H1 (cell line): ENCODE results near the gene ZNF396. TPM values are rescaled to one million over a fixed set of nuclear protein-coding genes. Genes with fewer than 3 reads are reported as not detected.

Source experiments
- CTCF ChIA-PET: fragments of 300-600 bp; sonication (Branson Sonifier 250); formaldehyde crosslinking; loops from one replicate; lab custom pipeline; 2021; ENCODE audit not compliant: partially characterized antibody; lab: Charles Lee
- POLR2A ChIA-PET: fragments of 300-600 bp; sonication (Branson Sonifier 250); formaldehyde crosslinking; loops from one replicate; lab custom pipeline; 2021; ENCODE audit warnings: inconsistent platforms; ENCODE audit not compliant: partially characterized antibody; lab: Charles Lee
- DNase-seq, 2 experiments: peaks; one replicate each; pipeline versions ENCODE4 v3.0.0 to v3.0.0-alpha.2; 2010 to 2022; ENCODE audit warnings: low spot score in 2 of 2, low read depth in 1 of 2, mixed read lengths in 1 of 2
- FAIRE-seq: peaks from 2 replicates; lab custom pipeline; 2011; peaks lifted over from hg19 to GRCh38; lab: Jason Lieb, UNC
- H2AFZ ChIP-seq: 2 replicates; pipeline ENCODE4 v1.8.1; 2012; ENCODE audit warnings: low read length, inconsistent platforms
- H2AK5ac ChIP-seq: 2 replicates; pipeline ENCODE4 v1.6.1; 2013; ENCODE audit warnings: low read depth, low read length
- H2BK120ac ChIP-seq: replicated peaks from 2 replicates; pipeline ENCODE3; 2013; ENCODE audit warnings: low read depth, low read length, inconsistent platforms
- H2BK12ac ChIP-seq: 2 replicates; pipeline ENCODE4 v1.6.1; 2013; ENCODE audit warnings: low read depth, low read length
- H2BK15ac ChIP-seq: 2 replicates; pipeline ENCODE4 v1.6.1; 2013; ENCODE audit warnings: low read length
- H2BK20ac ChIP-seq: 2 replicates; pipeline ENCODE4 v1.6.1; 2013; ENCODE audit warnings: low read length
- H2BK5ac ChIP-seq: 2 replicates; pipeline ENCODE4 v1.6.1; 2013; ENCODE audit warnings: low read depth, low read length
- H3K14ac ChIP-seq: 2 replicates; pipeline ENCODE4 v1.6.1; 2013; ENCODE audit warnings: inconsistent platforms; ENCODE audit not compliant: insufficient read length
- H3K18ac ChIP-seq: 2 replicates; pipeline ENCODE4 v1.6.1; 2013; ENCODE audit warnings: low read length; ENCODE audit errors: extremely low read depth
- H3K23ac ChIP-seq: 2 replicates; pipeline ENCODE4 v1.6.1; 2013; ENCODE audit warnings: inconsistent platforms; ENCODE audit not compliant: insufficient read length
- H3K23me2 ChIP-seq: 2 replicates; pipeline ENCODE4 v1.6.1; 2013; ENCODE audit warnings: low read depth, low read length
- H3K27ac ChIP-seq: 2 replicates; pipeline ENCODE4 v1.6.1; 2011; ENCODE audit warnings: low read depth, low read length, inconsistent platforms
- H3K27me3 ChIP-seq, 4 experiments: replicated peaks in 1 of 4; 1 replicate in 1 of 4; 2 replicates in 3 of 4; pipeline versions ENCODE4 v1.6.1 to v1.8.1; 2011 to 2013; ENCODE audit warnings: low read length in 3 of 4, mild to moderate bottlenecking in 3 of 4, inconsistent platforms in 2 of 4, mixed read lengths in 2 of 4, moderate library complexity in 1 of 4; ENCODE audit not compliant: control insufficient read depth in 3 of 4, insufficient read depth in 3 of 4; ENCODE audit errors: extremely low read depth in 1 of 4
- H3K36me3 ChIP-seq, 4 experiments: 2 replicates each; pipeline versions ENCODE4 v1.6.1 to v1.8.1; 2011 to 2013; ENCODE audit warnings: mild to moderate bottlenecking in 4 of 4, low read length in 3 of 4, moderate library complexity in 2 of 4, control low read depth in 1 of 4, inconsistent platforms in 1 of 4; ENCODE audit not compliant: insufficient read depth in 4 of 4, control insufficient read depth in 2 of 4
- H3K4ac ChIP-seq: replicated peaks from 2 replicates; pipeline ENCODE3; 2013; ENCODE audit warnings: low read length, low read depth, mixed read lengths, inconsistent platforms; ENCODE audit not compliant: insufficient read length
- H3K4me1 ChIP-seq, 4 experiments: replicated peaks in 1 of 4; 1 replicate in 1 of 4; 2 replicates in 3 of 4; pipeline versions ENCODE4 v1.6.1 to v1.8.1; 2011 to 2013; ENCODE audit warnings: low read length in 3 of 4, inconsistent platforms in 2 of 4, mixed read lengths in 1 of 4; ENCODE audit not compliant: insufficient read depth in 4 of 4, control insufficient read depth in 3 of 4
- H3K4me2 ChIP-seq, 2 experiments: 2 replicates each; pipeline versions ENCODE4 v1.6.1 to v1.8.1; 2011 to 2013; ENCODE audit warnings: low read depth in 2 of 2, low read length in 2 of 2, control low read depth in 1 of 2, inconsistent platforms in 1 of 2, mild to moderate bottlenecking in 1 of 2; ENCODE audit not compliant: insufficient read depth in 1 of 2
- H3K4me3 ChIP-seq, 4 experiments: fragments of 200-600, 300-600 bp in 1 of 4; sonication (generic), shearing (Covaris generic), sonication (Bioruptor Twin) in 1 of 4; 2 replicates each; pipeline versions ENCODE4 v1.5.1 to v1.8.1; 2011 to 2016; ENCODE audit warnings: low read length in 4 of 4, low read depth in 3 of 4, control low read depth in 2 of 4, inconsistent platforms in 2 of 4, mild to moderate bottlenecking in 2 of 4, mixed read lengths in 1 of 4, moderate library complexity in 1 of 4; ENCODE audit not compliant: insufficient read depth in 2 of 4; ENCODE audit errors: extremely low read depth in 1 of 4
- H3K56ac ChIP-seq: replicated peaks from 2 replicates; pipeline ENCODE3; 2013; ENCODE audit warnings: low read depth, mild to moderate bottlenecking, mixed read lengths, low read length, inconsistent platforms; ENCODE audit not compliant: insufficient read length
- H3K79me1 ChIP-seq: 2 replicates; pipeline ENCODE4 v1.6.1; 2013; ENCODE audit warnings: low read depth, low read length, control low read depth
- H3K79me2 ChIP-seq, 2 experiments: 2 replicates each; pipeline versions ENCODE4 v1.6.1 to v1.8.1; 2012 to 2013; ENCODE audit warnings: low read length in 2 of 2, mild to moderate bottlenecking in 2 of 2, inconsistent platforms in 1 of 2; ENCODE audit not compliant: insufficient read depth in 2 of 2, control insufficient read depth in 1 of 2
- H3K9ac ChIP-seq, 4 experiments: replicated peaks in 1 of 4; 1 replicate in 1 of 4; 2 replicates in 3 of 4; pipeline versions ENCODE4 v1.6.1 to v1.8.1; 2011 to 2013; ENCODE audit warnings: low read depth in 3 of 4, low read length in 3 of 4, control low read depth in 2 of 4, mild to moderate bottlenecking in 2 of 4, moderate library complexity in 2 of 4, inconsistent platforms in 1 of 4; ENCODE audit errors: extremely low read depth in 1 of 4
- H3K9me3 ChIP-seq, 2 experiments: 2 replicates each; pipeline versions ENCODE4 v1.6.1 to v1.8.1; 2012 to 2013; ENCODE audit warnings: mild to moderate bottlenecking in 2 of 2, moderate library complexity in 2 of 2, control low read depth in 1 of 2, inconsistent platforms in 1 of 2, low read depth in 1 of 2, low read length in 1 of 2, mixed read lengths in 1 of 2; ENCODE audit not compliant: insufficient read depth in 2 of 2
- H4K20me1 ChIP-seq, 2 experiments: replicated peaks in 1 of 2; 2 replicates each; pipeline versions ENCODE3 to v1.8.1; 2011 to 2013; ENCODE audit warnings: inconsistent platforms in 2 of 2, low read length in 2 of 2, mild to moderate bottlenecking in 1 of 2; ENCODE audit not compliant: insufficient read depth in 2 of 2, control insufficient read depth in 1 of 2
- H4K5ac ChIP-seq: 2 replicates; pipeline ENCODE4 v1.6.1; 2013; ENCODE audit warnings: low read length, low read depth, mixed read lengths, inconsistent platforms; ENCODE audit not compliant: insufficient read length
- H4K8ac ChIP-seq: 2 replicates; pipeline ENCODE4 v1.8.0; 2013; ENCODE audit warnings: mild to moderate bottlenecking, moderate library complexity, low read length, inconsistent platforms; ENCODE audit not compliant: insufficient read depth; ENCODE audit errors: extremely low read depth
- H4K91ac ChIP-seq: replicated peaks from 2 replicates; pipeline ENCODE3; 2013; ENCODE audit warnings: low read length, mixed read lengths, inconsistent platforms; ENCODE audit not compliant: insufficient read length
- CEBPB ChIP-seq: IDR thresholded peaks from 2 replicates; pipeline ENCODE4 v1.6.1; 2012; ENCODE audit warnings: low read depth, low read length
- CHD1 ChIP-seq: IDR thresholded peaks from 2 replicates; pipeline ENCODE4 v1.6.1; 2012; ENCODE audit warnings: low read depth, low read length, improper control_type of control experiment
- CREB1 ChIP-seq: IDR thresholded peaks from 2 replicates; pipeline ENCODE4 v1.6.1; 2012; ENCODE audit warnings: inconsistent platforms
- CTBP2 ChIP-seq: IDR thresholded peaks from 2 replicates; pipeline ENCODE4 v1.7.0; 2011; ENCODE audit warnings: borderline replicate concordance, mild to moderate bottlenecking, moderate library complexity, mixed read lengths, low read length; ENCODE audit not compliant: insufficient read depth, insufficient read length
- EP300 ChIP-seq, 2 experiments: IDR thresholded peaks; 1 replicate in 1 of 2; 2 replicates in 1 of 2; pipeline ENCODE4 v1.6.1; 2011 to 2012; ENCODE audit warnings: low read depth in 2 of 2, low read length in 2 of 2, mild to moderate bottlenecking in 2 of 2, borderline replicate concordance in 1 of 2, inconsistent platforms in 1 of 2, moderate library complexity in 1 of 2
- KDM1A ChIP-seq: fragments of 200-600, 300-600 bp; sonication (generic); IDR thresholded peaks from 2 replicates; pipeline ENCODE4 v1.7.1; 2016; ENCODE audit warnings: mild to moderate bottlenecking, low read length, borderline replicate concordance
- MAX ChIP-seq: IDR thresholded peaks from 2 replicates; pipeline ENCODE4 v1.6.1; 2012; ENCODE audit warnings: inconsistent platforms
- POLR2A ChIP-seq, 2 experiments: IDR thresholded peaks; 1 replicate in 1 of 2; 2 replicates in 1 of 2; pipeline ENCODE4 v1.6.1; 2011; ENCODE audit warnings: low read depth in 2 of 2, low read length in 2 of 2, mild to moderate bottlenecking in 2 of 2; ENCODE audit errors: control extremely low read depth in 1 of 2
- SRF ChIP-seq: IDR thresholded peaks from 2 replicates; pipeline ENCODE4 v1.6.1; 2011; ENCODE audit warnings: mild to moderate bottlenecking, low read depth, low read length, moderate library complexity
- TCF12 ChIP-seq: IDR thresholded peaks from 2 replicates; pipeline ENCODE4 v1.6.1; 2011; ENCODE audit warnings: low read depth, mild to moderate bottlenecking, low read length
- polyA plus RNA-seq, 7 experiments: library from polyadenylated mRNA; depleted of rRNA in 3 of 7; stranded (reverse) in 5 of 7; unstranded in 2 of 7; fragments of >200 nt in 5 of 7; fragments of 200-250 nt in 2 of 7; gene quantifications; 1 replicate in 5 of 7; 2 replicates in 1 of 7; 4 replicates in 1 of 7; pipeline versions ENCODE4 v1.2.1 to v1.2.3, GENCODE V29; 2011 to 2013; ENCODE audit warnings: missing spikeins in 2 of 7, mixed read lengths in 2 of 7
- total RNA-seq: library from RNA; stranded (reverse); fragmentation: NEBNext Ultra II Directional; extraction: Animal tissue kit (Norgen Biotek cat#: 25700); gene quantifications from 2 replicates; pipeline ENCODE4 v1.2.1, GENCODE V29; 2021
- TF ChIP-seq, protein P1 (sequence below), 3 experiments: IDR thresholded peaks; 1 replicate in 2 of 3; 2 replicates in 1 of 3; pipeline versions ENCODE4 v1.5.1 to v1.6.1; 2011; ENCODE audit warnings: low read length in 3 of 3, mild to moderate bottlenecking in 3 of 3, inconsistent platforms in 2 of 3, low read depth in 1 of 3, moderate library complexity in 1 of 3; ENCODE audit not compliant: insufficient read depth in 1 of 3; ENCODE audit errors: control extremely low read depth in 1 of 3
- TF ChIP-seq, protein P2 (sequence below): IDR thresholded peaks from 2 replicates; pipeline ENCODE4 v1.6.1; 2011; ENCODE audit warnings: low read length, improper control_type of control experiment

Gene ZNF396
- total and polyA plus RNA-seq, 2 of the 8 experiments (the other 6 are each of a cell fraction or from before 2014, with no cell fraction given) = 0.44 to 0.74 TPM

DNA sequence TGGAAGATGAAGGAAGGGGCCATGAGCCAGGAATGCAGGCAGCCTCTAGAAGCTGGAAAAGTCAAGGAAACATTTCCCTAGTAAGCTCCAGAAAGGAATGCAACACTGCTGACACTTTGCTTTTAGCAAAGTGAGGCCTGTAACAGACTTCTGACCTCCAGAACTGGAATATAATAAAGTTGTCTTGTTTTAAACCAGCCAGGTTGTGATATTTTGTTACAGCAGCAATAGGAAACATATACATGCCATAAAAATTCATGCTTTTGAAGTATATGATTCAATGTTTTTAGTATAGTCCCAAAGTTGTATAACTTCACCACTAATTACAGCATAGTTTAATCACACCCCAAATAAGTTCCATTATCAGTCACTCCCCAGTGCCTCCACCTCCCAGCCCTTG lies 15.2 kb upstream of the ZNF396 start:
- H3K79me1 ChIP-seq = no peaks in the 10 kb centered on the region
- H2BK5ac ChIP-seq = no peak overlapping the region
- no peak overlapping the region for H2AK5ac ChIP-seq
- H3K27ac ChIP-seq = no peak overlapping the region
- no peaks in the 10 kb centered on the region for H3K79me2 ChIP-seq
- no peak overlapping the region for H3K56ac ChIP-seq
- H4K5ac ChIP-seq = no peak overlapping the region
- H3K4ac ChIP-seq = no peak overlapping the region
- H3K14ac ChIP-seq = no peak overlapping the region
- H4K91ac ChIP-seq = no peak overlapping the region
- H3K9ac ChIP-seq = no peak overlapping the region
- DNase-seq = no peak
- POLR2A ChIA-PET = no interaction called here
- no peak overlapping the region for H2BK12ac ChIP-seq
- no peaks in the 10 kb centered on the region for H3K4me1 ChIP-seq
- H2BK120ac ChIP-seq = no peak overlapping the region
- no peak overlapping the region for H2BK20ac ChIP-seq
- no peak overlapping the region for H2AFZ ChIP-seq
- 0 out of 4 replicates have a peak, but pooled peaks cover 0 to 2% of the 10 kb centered on the region in 2 experiments for H3K9me3 ChIP-seq
- no peak for FAIRE-seq
- no peaks in the 10 kb centered on the region for H4K20me1 ChIP-seq
- H3K18ac ChIP-seq = no peak overlapping the region
- H2BK15ac ChIP-seq = no peak overlapping the region
- no peaks in the 10 kb centered on the region for H3K36me3 ChIP-seq
- no peaks in the 10 kb centered on the region for H3K23me2 ChIP-seq
- H3K23ac ChIP-seq = no peak overlapping the region
- H4K8ac ChIP-seq = no peak overlapping the region
- H3K4me2 ChIP-seq = no peak overlapping the region
- no peak overlapping the region for H3K4me3 ChIP-seq
- CTCF ChIA-PET = interaction anchor here (0.8 kb wide), 1 partner anchor 15 kb away, joined by 3 read pairs; no protein-coding TSS in a partner anchor
- peaks cover 0 to 1% (median 0%) of the 10 kb centered on the region in 4 experiments; a peak in 1 of 7 replicates for H3K27me3 ChIP-seq
- no peak for TF ChIP-seq KDM1A
- no peak for TF ChIP-seq CREB1
- no peak for TF ChIP-seq CHD1
- no peak for TF ChIP-seq CEBPB
- TF ChIP-seq SRF = no peak
- no peak for TF ChIP-seq MAX
- TF ChIP-seq, protein P1, sequence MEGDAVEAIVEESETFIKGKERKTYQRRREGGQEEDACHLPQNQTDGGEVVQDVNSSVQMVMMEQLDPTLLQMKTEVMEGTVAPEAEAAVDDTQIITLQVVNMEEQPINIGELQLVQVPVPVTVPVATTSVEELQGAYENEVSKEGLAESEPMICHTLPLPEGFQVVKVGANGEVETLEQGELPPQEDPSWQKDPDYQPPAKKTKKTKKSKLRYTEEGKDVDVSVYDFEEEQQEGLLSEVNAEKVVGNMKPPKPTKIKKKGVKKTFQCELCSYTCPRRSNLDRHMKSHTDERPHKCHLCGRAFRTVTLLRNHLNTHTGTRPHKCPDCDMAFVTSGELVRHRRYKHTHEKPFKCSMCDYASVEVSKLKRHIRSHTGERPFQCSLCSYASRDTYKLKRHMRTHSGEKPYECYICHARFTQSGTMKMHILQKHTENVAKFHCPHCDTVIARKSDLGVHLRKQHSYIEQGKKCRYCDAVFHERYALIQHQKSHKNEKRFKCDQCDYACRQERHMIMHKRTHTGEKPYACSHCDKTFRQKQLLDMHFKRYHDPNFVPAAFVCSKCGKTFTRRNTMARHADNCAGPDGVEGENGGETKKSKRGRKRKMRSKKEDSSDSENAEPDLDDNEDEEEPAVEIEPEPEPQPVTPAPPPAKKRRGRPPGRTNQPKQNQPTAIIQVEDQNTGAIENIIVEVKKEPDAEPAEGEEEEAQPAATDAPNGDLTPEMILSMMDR (IDR thresholded peaks at IDR 0.05; ENCODE audit: control extremely low read depth in 1 of 3, insufficient read depth in 1 of 3, low read depth in 1 of 3, low read length in 3 of 3) = no peak
- no peak for TF ChIP-seq POLR2A (IDR thresholded peaks at IDR 0.05; ENCODE audit: control extremely low read depth in 1 of 2, low read depth in 2 of 2, low read length in 2 of 2)
- TF ChIP-seq, protein P2, sequence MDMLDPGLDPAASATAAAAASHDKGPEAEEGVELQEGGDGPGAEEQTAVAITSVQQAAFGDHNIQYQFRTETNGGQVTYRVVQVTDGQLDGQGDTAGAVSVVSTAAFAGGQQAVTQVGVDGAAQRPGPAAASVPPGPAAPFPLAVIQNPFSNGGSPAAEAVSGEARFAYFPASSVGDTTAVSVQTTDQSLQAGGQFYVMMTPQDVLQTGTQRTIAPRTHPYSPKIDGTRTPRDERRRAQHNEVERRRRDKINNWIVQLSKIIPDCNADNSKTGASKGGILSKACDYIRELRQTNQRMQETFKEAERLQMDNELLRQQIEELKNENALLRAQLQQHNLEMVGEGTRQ = no peak
- TF ChIP-seq TCF12 = no peak
- no peak for TF ChIP-seq EP300 (IDR thresholded peaks at IDR 0.05; ENCODE audit: borderline replicate concordance in 1 of 2, low read depth in 2 of 2, low read length in 2 of 2)
- no peak for TF ChIP-seq CTBP2
